Measurements from ENCODE around the gene PTEN.

- TF ChIP-seq CTCF (conservative IDR thresholded peaks at IDR 0.05 in 1 of 2, IDR thresholded peaks at IDR 0.05 in 1 of 2; ENCODE audit: extremely low read depth in 1 of 2, insufficient read depth in 1 of 2, low read depth in 1 of 2, low read length in 2 of 2) (no peak), EZH2 (IDR thresholded peaks at IDR 0.05; ENCODE audit: borderline replicate concordance, low read length) (no peak)
Measured at GRCh38 chr10:87875929-87876571, 12.6 kb downstream of the PTEN start.

Measured in mammary epithelial cell (primary cell).